ENCODE data around the gene DHX30.

DNA sequence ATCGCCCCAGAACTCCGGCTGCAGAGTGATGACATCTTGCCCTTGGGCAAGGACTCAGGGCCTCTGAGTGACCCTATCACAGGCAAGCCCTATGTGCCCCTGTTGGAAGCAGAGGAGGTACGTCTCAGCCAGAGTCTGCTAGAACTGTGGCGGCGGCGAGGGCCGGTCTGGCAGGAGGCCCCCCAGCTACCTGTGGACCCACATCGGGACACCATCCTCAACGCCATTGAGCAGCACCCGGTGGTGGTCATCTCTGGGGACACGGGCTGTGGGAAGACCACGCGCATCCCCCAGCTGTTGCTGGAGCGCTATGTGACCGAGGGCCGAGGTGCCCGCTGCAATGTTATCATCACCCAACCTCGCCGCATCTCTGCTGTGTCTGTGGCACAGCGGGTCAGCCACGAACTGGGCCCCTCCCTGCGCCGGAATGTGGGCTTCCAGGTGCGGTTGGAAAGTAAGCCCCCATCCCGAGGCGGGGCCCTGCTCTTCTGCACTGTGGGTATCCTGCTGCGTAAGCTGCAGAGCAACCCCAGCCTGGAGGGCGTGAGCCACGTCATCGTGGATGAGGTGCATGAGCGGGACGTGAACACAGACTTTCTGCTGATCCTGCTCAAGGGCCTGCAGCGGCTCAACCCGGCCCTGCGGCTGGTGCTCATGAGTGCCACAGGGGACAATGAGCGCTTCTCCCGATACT is 43.4 kb downstream of the DHX30 start:
- peak in 2 of 3 donors; percentile 42 to 69 for TF ChIP-seq POLR2AphosphoS5 (IDR thresholded peaks at IDR 0.05)
- TF ChIP-seq, protein P1, sequence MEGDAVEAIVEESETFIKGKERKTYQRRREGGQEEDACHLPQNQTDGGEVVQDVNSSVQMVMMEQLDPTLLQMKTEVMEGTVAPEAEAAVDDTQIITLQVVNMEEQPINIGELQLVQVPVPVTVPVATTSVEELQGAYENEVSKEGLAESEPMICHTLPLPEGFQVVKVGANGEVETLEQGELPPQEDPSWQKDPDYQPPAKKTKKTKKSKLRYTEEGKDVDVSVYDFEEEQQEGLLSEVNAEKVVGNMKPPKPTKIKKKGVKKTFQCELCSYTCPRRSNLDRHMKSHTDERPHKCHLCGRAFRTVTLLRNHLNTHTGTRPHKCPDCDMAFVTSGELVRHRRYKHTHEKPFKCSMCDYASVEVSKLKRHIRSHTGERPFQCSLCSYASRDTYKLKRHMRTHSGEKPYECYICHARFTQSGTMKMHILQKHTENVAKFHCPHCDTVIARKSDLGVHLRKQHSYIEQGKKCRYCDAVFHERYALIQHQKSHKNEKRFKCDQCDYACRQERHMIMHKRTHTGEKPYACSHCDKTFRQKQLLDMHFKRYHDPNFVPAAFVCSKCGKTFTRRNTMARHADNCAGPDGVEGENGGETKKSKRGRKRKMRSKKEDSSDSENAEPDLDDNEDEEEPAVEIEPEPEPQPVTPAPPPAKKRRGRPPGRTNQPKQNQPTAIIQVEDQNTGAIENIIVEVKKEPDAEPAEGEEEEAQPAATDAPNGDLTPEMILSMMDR (IDR thresholded peaks at IDR 0.05 in 8 of 11, conservative IDR thresholded peaks at IDR 0.05 in 3 of 11): no peak

Measured in spleen (tissue), 7 donors.